ENCODE results near the gene RRP36.
A peak's percentile ranks its signal among the peaks of the same experiment; 100 is the strongest.
"Not testable (repeated sequence)": the region's sequence is repeated elsewhere in the genome, so short reads cannot be mapped to it uniquely, and the experiment has no call there.

Gene RRP36, protein sequence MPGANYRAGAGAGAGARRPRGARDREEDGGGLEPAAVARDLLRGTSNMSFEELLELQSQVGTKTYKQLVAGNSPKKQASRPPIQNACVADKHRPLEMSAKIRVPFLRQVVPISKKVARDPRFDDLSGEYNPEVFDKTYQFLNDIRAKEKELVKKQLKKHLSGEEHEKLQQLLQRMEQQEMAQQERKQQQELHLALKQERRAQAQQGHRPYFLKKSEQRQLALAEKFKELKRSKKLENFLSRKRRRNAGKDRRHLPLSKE

DNA sequence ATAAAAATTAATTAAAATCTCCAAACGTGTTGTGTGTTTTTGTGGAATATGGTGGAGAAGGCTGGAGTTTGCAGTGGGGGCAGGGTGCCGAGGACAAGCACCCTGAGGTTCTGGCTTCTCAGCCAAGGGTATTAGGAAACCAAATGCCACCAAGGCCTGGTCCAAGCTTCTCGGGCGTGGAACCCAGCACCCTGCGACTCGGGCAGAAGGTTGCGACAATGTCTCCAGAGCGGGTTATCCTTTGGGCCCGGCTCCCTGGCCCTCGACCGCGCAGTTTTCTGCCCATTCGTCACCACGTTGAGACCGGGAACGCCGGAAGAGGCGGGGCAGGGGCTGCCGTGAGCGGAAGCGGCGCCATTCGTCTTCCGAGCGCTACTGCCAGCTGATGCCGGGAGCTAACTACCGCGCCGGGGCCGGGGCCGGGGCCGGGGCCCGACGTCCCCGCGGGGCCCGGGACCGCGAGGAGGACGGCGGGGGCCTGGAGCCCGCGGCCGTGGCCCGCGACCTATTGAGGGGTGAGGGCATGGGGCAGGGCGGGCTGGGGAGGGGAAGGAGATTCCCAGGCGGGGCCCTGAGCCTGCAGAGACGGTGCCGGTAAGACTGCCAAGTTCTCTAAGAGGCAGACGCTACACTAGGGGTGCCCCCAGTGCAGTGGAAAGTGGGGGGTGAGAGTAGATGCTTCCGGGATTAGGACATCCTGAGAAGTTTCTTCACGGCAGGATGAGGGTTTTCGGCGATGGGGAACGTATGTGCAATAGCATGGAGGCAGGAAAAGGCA, at the start of gene RRP36:
TSS of gene RRP36 (plus strand) at position 354 of the 778 bp plus-strand sequence. CDS start at position 386, 32 bp downstream.
- DNase-seq (ENCODE audit: low read depth in 2 of 3, low spot score in 2 of 3) = peak; percentile 44 to 49 (median 49)

DNA sequence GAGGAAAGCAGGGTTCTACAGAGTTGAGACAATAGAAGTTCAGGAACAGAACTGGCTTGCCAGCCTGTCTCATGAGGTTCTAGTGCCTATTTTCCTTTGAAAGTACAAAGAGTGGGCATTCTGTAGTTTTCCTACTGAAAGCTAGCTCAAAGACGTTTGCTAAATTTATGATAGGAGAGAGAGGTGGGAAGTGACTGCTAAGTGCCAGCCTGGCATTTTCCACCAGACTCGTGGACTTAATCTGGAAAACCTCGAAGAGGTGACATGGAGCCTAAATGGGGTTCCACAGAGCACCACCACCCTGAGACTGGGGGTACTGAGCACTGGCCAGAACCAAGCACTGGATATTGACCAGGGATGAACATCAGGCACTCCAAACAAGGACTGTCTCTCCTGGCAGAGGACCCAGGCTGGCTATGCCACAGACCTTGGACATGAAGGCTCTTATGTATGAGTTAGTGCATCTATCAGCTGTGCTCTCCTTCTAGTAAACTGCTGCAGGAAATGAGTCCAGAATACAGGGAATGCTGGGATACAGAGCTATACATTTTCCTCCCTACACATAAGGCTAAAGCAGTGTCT, 49.6 kb upstream of the RRP36 start:
- DNase-seq (ENCODE audit: low read depth in 2 of 3, low spot score in 2 of 3) = no peak

DNA sequence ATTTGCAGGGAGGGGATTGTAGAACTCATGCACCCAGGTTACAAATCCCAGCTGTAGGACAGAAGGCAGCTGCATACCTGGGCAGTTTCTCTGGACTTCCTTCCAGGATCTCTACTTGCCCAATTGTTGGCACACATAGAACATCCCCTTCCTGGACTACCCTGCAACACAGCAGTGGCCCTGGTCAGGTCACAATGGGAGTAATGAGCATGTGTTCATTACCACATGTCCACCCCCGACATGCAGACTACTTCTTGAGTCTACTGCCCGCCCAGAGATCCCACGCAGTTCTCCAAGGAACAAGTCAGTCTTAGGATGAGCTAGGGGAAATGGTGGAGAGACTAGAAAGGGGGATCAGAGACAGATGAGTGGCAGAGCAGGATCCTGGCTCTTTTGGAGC, 47.5 kb upstream of the RRP36 start:
- DNase-seq (ENCODE audit: low read depth in 2 of 3, low spot score in 2 of 3) = no peak

DNA sequence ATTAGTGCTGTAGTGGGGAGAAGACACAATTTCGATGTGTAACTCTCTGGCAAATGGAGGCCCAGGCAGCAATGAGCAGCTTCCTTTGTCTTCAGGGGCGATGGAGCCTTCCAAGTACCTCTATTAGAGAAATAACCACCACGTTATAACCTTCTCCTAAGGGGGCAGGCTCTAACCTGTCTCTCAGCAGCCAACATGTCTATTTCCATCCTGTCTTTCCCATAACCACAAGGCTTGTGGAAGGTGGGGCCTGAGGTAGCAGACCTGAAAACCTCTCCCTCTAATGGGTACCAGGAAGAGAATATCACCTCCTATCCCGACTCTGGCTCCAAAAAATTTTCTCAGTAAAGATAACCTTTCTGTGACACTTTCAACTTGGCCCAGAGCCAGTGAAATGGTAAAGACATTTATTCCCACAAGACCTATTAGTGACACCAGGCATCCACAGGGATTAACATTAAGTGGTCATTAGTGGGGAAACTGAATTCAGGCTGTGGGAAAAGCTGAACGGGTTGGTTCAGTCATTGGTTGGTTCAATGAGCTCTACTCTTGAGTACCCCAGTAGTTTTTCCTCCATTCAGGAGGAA, 46.4 kb upstream of the RRP36 start:
- no peak for DNase-seq (ENCODE audit: low read depth in 2 of 3, low spot score in 2 of 3)

DNA sequence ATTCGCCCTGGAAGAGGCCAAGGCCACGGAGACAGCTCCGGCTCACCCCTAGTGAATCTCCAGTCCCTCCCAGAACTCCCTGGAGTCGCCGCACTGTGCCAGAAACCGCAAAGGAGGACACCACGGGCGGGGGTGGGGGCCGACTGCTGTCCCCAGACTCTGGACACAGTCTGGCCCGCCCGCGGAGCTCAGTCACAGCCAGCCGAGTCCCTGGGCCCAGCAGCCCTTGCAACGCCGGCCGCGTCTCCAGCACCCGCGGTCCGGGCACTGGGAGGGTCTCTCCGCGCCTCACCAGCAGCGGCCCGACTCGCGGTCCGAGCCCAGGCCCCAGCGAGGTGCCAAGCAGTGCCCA, 43.0 kb upstream of the RRP36 start:
- DNase-seq (ENCODE audit: low read depth in 2 of 3, low spot score in 2 of 3) = no peak

DNA sequence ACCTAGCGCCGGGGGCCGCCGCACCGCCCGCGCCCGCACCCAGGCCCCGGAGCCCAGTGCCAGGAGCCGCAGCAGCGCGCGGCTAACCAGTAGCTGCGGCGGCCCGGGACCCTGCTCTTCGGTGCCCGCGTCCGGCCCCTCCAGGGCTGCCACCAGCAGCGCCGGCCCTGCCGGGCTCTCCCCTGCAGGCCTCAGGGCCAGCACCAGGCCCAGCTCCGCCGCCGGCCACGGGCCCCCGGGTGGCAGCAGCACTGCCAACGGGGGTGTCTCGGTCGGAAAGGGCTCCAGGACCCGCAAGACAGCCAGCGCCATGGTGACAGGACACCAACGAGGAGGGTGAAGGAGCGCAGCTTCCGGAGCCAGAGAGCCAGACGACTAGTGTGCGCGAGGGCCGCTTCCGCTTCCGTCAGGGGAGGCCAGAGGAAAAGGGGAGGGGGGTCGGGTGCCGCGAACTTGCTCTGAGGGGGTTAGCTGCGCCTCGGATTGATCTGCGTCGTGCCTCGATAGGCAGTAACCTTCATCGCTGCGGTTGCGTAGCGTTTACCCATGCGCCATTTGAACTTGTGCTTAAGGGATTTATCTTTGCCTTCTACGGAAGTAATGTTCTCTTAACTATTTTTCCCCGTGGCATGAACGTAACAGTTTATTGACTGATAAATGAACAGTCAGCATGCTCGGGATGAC, 42.4 kb upstream of the RRP36 start, which contains the start of gene PEX6:
TSS of gene PEX6 (minus strand) at position 343 of the 684 bp plus-strand sequence. CDS start at position 312, 31 bp downstream.
- DNase-seq (ENCODE audit: low read depth in 2 of 3, low spot score in 2 of 3) = peak; percentile 81 to 85 (median 81)

DNA sequence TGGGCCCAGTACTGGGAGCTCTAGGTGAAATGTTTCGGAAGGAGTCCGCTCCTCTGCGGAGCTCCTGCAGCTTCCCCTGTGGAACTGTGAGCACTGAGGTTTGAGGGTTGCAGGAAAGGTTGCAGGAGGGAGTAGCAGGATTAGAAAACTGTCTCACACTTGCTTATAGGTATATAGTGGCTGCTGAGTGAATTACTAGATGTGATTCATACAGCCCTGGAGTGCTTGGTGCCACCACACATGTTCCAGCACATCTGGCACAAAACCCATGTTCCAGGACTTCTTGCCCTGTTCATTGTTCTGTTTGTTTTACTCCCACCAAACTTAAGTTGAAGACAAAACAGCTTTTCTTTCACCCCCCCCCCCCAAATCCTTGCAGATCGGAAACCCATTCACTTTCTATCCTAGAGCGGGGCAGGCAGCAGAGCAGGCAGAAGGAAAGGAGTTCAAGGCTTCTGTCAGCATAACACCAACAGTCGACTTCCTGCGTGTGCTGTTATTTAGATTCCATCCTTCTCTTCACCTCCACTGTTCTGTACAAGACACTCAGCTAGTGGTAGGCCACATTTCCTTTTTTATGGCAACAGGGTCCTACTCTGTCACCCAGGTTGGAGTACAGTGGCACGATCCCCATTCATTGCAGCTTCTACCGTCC, 41.8 kb upstream of the RRP36 start:
- DNase-seq (ENCODE audit: low read depth in 2 of 3, low spot score in 2 of 3) = no peak

DNA sequence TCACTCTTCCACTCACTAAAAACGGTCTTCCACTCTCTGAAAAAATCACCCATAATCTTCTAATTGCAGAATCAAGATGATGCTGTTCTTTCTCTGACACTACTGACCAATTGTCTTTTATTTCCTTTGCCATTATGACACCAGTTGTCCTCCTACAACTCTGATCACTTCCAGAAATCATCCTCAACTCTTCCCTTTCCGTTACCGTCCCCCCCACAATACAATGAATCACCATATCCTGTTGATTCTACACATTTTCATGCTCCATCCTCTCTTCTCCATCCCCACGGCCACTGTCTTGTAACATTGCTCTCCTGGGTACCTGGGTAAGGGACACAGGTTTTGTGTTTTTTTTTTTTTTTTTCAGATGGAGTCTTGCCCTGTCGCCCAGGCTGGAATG, 39.6 kb upstream of the RRP36 start:
- no peak for DNase-seq (ENCODE audit: low read depth in 2 of 3, low spot score in 2 of 3)

DNA sequence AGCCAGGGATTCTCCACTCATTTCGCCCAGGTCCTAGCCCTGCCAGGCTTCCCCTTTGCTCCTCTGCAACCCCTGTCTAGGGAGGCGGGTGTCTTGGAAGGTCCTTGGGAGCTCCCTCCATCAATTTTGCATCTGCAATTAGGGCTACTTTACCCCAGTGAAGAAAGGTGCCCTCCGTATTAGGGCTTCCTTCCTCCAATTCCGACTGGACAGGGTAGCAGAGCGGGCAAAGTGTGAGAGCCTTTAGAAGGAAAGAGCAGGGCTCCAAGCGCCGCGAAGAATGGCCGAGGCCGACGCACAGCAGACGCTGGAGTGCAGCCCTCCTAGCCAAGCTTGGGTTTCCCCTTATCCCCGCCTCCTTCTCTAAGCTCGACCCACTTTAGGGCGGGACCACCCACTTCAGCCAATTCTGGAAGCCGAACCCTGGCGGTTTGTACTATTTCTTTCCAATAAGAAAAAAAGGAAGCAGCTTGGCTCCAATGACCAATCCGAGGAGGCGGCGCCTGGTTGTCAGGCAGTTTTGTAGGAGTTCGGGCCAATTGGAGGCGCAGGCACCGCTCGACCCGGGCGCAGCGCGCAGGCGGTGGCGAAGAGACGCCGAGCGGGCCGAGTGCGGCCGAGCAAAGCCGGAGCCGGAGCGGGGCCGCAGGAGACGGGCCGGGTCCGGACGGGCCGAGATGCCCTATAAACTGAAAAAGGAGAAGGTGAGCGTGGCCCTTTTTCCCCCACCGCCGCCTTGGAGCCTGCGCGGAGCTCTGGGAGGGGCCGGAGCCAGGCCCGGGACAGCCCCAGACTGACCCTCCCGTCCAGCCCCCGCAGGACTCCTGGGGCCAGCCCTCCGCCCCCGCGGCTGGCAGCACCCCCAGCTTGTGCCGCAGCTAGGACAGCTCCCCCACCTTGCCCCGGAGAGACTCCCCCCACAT, 37.2 kb upstream of the RRP36 start, which contains the start of gene PPP2R5D:
TSS of gene PPP2R5D (plus strand) at position 570 of the 923 bp plus-strand sequence. CDS start at position 678, 108 bp downstream.
- peak; percentile 63 to 89 (median 84) for DNase-seq (ENCODE audit: low read depth in 2 of 3, low spot score in 2 of 3)

DNA sequence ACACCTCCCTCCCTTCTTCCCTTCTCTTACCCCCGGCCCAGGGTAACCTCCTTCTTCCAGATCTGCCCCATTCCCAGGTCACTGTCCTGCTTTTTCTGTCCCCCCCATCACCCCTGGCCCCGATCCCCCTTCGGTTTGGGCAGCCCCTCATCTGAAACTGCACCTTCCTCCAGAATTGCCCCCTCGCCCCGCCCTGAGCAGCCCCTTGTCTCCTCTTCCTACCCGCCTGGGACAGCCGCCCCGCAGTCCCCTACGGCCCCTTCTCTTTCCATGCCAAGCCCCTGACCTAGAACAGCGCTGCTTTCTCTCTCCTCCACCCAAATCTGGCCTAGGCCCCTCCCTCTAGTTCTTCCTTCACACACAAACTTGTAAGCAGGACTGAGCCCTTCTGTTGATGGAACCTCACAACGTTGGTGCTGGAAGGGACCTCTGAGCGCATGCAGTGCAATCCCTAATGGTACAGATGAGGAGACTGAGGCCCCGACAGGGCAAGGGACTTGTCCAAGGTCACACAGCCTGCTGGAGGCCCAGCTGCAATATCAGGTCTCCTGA, 36.4 kb upstream of the RRP36 start:
- DNase-seq (ENCODE audit: low read depth in 2 of 3, low spot score in 2 of 3) = no peak

DNA sequence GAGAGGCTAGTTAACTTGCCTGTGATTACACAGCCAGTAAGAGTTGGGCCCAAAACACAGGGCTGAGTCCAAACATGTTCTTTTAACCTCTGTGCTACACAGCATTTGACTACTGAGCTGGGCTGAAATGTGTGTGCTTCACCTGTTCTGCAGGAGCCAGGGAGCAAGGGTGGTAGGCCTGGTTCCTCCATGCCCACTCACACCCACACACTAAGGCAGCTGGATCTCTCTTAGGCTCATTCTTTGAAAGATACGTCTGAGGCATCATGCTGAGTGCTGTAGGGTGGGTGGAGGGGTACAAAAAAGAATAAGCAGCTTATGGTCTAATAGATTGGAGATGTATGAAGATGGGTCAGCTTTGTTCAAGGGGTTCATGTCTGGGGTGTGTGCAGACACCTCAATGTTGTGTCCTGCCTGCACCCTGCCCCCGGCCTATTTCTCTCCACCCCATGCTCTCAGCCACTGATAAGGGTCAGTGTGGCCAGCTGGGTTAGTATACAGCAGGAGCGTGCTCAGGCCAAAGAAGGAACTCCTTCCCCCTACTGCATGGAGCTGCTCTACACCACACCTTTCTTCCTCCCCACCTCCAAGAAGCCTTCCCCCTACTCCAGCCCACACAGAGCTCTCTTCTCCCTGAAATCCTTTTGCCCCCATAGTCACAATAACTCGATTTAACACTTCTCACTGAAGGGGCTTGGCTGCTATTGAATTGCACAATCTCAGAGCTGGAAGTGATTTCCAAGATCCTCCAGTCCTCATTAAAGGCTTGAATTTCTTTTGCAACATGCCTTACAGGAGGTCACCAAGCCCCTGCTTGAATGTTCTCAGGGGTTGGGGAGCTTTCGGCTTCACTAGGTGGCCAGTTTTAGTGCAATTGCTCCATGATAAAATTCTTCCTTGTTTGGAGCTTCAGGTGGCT, 33.6 kb upstream of the RRP36 start:
- DNase-seq (ENCODE audit: low read depth in 2 of 3, low spot score in 2 of 3) = no peak

DNA sequence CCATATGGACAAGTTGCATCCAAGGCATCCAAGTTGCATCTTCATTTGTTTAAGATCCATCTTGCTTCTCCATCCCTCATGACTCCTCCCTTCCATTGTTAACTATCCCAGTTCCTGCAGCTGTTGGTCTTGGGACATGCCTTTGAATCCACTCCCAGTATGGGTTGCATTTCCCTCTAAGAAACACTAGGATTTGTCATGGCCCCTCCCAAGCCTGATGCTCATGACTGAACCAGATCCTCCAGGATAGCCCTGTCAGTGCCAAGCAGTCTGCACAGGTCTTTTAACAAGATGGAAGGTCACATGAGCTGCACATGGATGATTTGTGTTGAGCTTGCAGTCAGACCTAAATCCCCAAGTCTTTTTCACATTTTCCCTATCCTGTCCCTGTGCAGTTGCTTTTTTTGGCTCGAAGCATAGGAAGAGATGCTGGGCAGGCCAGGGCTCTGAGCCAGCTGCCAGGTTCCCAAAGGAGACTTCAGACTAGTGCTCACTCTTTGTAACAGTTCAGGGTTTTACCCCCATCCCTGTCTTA, 32.9 kb upstream of the RRP36 start:
- DNase-seq (ENCODE audit: low read depth in 2 of 3, low spot score in 2 of 3) = no peak

DNA sequence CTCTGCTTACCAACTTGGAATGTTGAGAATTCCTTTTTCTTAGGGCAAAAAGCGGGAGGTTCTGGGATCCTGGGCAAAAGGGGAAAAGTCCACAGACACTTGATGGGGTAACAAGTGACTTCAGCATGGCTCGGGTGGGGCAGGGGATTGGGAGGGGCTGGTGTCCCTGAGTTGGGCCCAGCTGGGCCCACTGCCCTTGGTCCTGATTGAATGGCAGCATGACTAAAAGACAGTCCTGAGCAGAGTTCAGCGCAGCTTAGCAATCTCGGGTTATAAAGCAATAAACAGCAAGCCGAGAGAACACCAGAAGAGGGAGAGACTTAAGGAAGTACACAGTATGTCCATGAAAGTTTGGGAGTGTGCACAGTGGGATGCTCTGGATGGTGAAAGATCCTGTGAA, 31.5 kb upstream of the RRP36 start:
- no peak for DNase-seq (ENCODE audit: low read depth in 2 of 3, low spot score in 2 of 3)

DNA sequence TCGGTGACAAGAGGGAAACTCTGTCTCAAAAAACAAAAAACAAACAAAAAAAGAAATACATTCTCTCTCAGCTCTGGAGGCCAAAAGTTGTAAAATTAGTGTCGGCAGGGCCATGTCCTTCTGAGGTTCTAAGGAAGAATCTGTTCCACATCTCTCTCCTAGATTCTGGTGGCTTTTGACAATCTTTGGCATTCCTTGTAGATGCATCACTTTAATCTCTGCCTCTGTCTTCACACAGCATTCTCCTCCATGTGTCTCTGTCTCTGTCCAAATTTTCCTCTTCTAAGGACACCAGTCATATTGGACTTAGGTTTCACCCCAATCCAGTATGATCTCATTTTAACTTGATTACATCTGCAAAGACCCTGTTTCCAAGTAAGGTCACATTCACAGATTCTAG, 28.0 kb upstream of the RRP36 start:
- no peak for DNase-seq (ENCODE audit: low read depth in 2 of 3, low spot score in 2 of 3)

DNA sequence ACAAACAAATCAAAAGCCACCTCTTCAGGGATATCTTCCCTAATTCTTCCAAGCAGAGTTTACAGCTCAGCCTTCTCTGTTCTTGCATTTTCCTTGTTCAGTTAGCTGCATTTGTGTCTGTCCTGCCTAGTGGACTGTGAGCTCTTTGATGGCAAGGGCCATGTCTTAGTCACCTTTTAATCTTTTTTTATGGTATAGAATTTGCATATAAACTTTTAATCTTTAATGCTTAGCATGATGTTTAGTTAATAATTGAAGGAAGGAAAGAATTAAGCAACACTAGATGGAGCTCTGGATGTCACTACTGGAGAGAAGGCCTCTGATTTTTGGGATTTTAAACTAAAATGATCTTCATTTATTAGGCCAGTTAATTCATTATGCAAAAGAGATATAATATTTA, 24.9 kb upstream of the RRP36 start:
- no peak for DNase-seq (ENCODE audit: low read depth in 2 of 3, low spot score in 2 of 3)

DNA sequence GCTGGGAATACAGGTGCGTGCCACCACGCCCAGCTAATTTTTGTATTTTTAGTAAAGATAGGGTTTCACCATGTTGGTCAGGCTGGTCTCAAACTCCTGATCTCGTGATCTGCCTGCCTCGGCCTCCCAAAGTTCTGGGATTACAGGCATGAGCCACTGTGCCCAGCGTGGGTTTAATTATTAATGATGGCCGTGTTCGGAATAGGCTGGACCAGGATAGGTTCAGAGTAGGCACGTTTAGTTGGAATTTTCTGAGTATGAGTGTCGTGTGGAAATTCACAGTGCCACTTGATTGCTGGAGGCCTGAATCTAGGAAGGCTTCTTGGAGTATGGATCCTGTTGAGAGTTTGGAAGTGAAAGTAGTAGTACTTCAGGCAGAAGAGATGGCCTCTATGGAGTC, 23.2 kb upstream of the RRP36 start:
- not testable (repeated sequence) for DNase-seq (ENCODE audit: low read depth in 2 of 3, low spot score in 2 of 3)

DNA sequence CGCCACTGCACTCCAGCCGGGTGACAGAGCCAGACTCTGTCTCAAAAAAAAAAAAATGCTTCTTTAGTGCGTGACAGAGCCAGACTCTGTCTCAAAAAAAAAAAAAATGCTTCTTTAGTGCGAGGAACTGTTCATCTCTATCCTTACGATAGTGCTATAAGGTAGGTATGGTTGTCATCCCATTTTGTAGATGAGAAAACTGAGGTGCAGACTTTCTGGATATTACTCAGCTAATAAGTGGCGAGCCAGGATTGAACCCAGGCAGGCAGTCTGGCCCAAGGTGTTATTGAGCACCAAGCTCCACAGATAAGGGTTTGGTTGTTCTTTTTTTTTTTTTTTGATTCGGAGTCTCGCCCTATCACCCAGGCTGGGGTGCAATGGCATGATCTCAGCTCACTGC, 19.6 kb upstream of the RRP36 start:
- no peak for DNase-seq (ENCODE audit: low read depth in 2 of 3, low spot score in 2 of 3)

DNA sequence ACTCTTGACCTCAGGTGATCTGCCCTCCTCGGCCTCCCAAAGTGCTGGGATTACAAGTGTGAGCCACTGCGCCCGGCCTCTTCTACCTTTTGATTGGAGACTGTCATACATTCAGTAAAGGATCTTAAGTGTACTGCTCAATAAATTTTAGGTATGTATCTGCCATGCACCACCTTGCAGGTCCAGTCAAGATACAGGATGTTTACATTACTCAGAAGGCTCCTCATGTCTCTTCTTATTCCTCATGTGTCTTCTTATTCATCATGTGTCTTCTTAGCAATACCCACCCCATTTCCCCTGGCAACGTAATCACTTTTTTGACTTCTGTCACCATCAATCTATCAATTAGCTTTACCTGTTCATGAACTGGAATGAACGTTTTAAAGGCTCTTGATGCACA, 15.6 kb upstream of the RRP36 start:
- DNase-seq (ENCODE audit: low read depth in 2 of 3, low spot score in 2 of 3) = no peak
